Endothelial cell of umbilical vein (primary cell): Measurements from ENCODE around the gene ERCC8. TPM values are rescaled to one million over a fixed set of nuclear protein-coding genes. Genes with fewer than 3 reads are reported as not detected.

ENCODE experiments used
- BruUV-seq: library from RNA; stranded (reverse); fragments of 400-500 nt; replicated peaks from 2 replicates; lab custom pipeline; 2021; lab: Mats Ljungman, UMichigan
- CTCF ChIA-PET: fragments of 300-600, 350-600 bp; sonication (Branson Sonifier 250); formaldehyde crosslinking; loops from one replicate; lab custom pipeline; 2021; ENCODE audit warnings: antibody characterized with exemption, inconsistent platforms; lab: Charles Lee
- POLR2A ChIA-PET: fragments of 300-600, 350-600 bp; sonication (Branson Sonifier 250); formaldehyde crosslinking; loops from one replicate; lab custom pipeline; 2021; ENCODE audit warnings: antibody characterized with exemption, inconsistent platforms; lab: Charles Lee
- DNase-seq: peaks from one replicate; pipeline ENCODE4 v3.0.0-alpha.2; 2011; ENCODE audit warnings: low read depth, low spot score
- FAIRE-seq: peaks from 2 replicates; lab custom pipeline; 2011; peaks lifted over from hg19 to GRCh38; lab: Jason Lieb, UNC
- H2AFZ ChIP-seq: 2 replicates; pipeline ENCODE4 v1.6.0; 2012; ENCODE audit warnings: low read depth, low read length, control low read depth, inconsistent platforms
- H3K27ac ChIP-seq: 2 replicates; pipeline ENCODE4 v1.5.1; 2011; ENCODE audit warnings: low read depth, mild to moderate bottlenecking, control low read depth, low read length, moderate library complexity; ENCODE audit not compliant: insufficient read depth
- H3K27me3 ChIP-seq, 2 experiments: 2 replicates each; pipeline versions ENCODE4 v1.6.0 to v1.6.1; 2011; ENCODE audit warnings: low read length in 2 of 2, mixed read lengths in 1 of 2; ENCODE audit not compliant: control insufficient read depth in 2 of 2, insufficient read depth in 2 of 2
- H3K36me3 ChIP-seq, 2 experiments: 2 replicates in 1 of 2; 3 replicates in 1 of 2; pipeline ENCODE4 v1.5.1; 2011; ENCODE audit warnings: low read length in 2 of 2, mild to moderate bottlenecking in 1 of 2, moderate library complexity in 1 of 2; ENCODE audit not compliant: control insufficient read depth in 2 of 2, insufficient read depth in 2 of 2; ENCODE audit errors: extremely low read depth in 1 of 2
- H3K4me1 ChIP-seq: 3 replicates; pipeline ENCODE4 v1.5.1; 2011; ENCODE audit warnings: mild to moderate bottlenecking, low read length; ENCODE audit not compliant: control insufficient read depth, insufficient read depth; ENCODE audit errors: extremely low read depth
- H3K4me2 ChIP-seq: 2 replicates; pipeline ENCODE4 v1.6.1; 2011; ENCODE audit warnings: low read length, control low read depth, mixed read lengths; ENCODE audit not compliant: insufficient read depth
- H3K4me3 ChIP-seq, 3 experiments: fragments of 200-600 bp in 1 of 3; sonication (generic), shearing (Covaris generic) in 1 of 3; replicated peaks in 1 of 3; 2 replicates each; pipeline ENCODE4 v1.5.1; 2011 to 2016; ENCODE audit warnings: control low read depth in 3 of 3, low read length in 3 of 3, mild to moderate bottlenecking in 2 of 3, inconsistent platforms in 1 of 3, low read depth in 1 of 3, moderate library complexity in 1 of 3; ENCODE audit not compliant: insufficient read depth in 1 of 3
- H3K79me2 ChIP-seq: 2 replicates; pipeline ENCODE4 v1.6.0; 2012; ENCODE audit warnings: low read length, inconsistent platforms; ENCODE audit not compliant: control insufficient read depth, insufficient read depth
- H3K9ac ChIP-seq: replicated peaks from 2 replicates; pipeline ENCODE3; 2011; ENCODE audit warnings: low read length, control low read depth; ENCODE audit not compliant: insufficient read depth; ENCODE audit errors: extremely low read depth
- H3K9me1 ChIP-seq: replicated peaks from 3 replicates; pipeline ENCODE4 v1.6.0; 2011; ENCODE audit warnings: mild to moderate bottlenecking, low read length; ENCODE audit not compliant: control insufficient read depth, insufficient read depth; ENCODE audit errors: extremely low read depth
- H3K9me3 ChIP-seq: replicated peaks from 2 replicates; pipeline ENCODE4 v1.5.1; 2012; ENCODE audit warnings: low read length, inconsistent platforms; ENCODE audit not compliant: control insufficient read depth, insufficient read depth
- H4K20me1 ChIP-seq: replicated peaks from 2 replicates; pipeline ENCODE3; 2011; ENCODE audit warnings: mild to moderate bottlenecking, low read length; ENCODE audit not compliant: control insufficient read depth, insufficient read depth; ENCODE audit errors: extremely low read depth
- CTCF ChIP-seq, 2 donors: IDR thresholded peaks; 1 replicate in 1 of 2; 2 replicates in 1 of 2; pipeline ENCODE4 v1.5.1; 2011; ENCODE audit warnings: low read length in 2 of 2, mild to moderate bottlenecking in 2 of 2, moderate library complexity in 2 of 2, control low read depth in 1 of 2, inconsistent platforms in 1 of 2, low read depth in 1 of 2; ENCODE audit not compliant: insufficient read depth in 1 of 2; ENCODE audit errors: extremely low read depth in 1 of 2
- EZH2 ChIP-seq: IDR thresholded peaks from 2 replicates; pipeline ENCODE4 v1.6.1; 2012; ENCODE audit warnings: borderline replicate concordance, low read depth, mild to moderate bottlenecking, moderate library complexity, low read length, inconsistent platforms; ENCODE audit not compliant: severe bottlenecking
- FOS ChIP-seq: IDR thresholded peaks from 2 replicates; pipeline ENCODE4 v1.6.1; 2011; ENCODE audit warnings: mild to moderate bottlenecking, low read length, moderate library complexity, borderline replicate concordance; ENCODE audit not compliant: insufficient read depth
- GATA2 ChIP-seq: IDR thresholded peaks from 2 replicates; pipeline ENCODE4 v1.7.0; 2011; ENCODE audit warnings: low read depth, mild to moderate bottlenecking, moderate library complexity, mixed read lengths, low read length; ENCODE audit not compliant: insufficient read length, insufficient read depth
- JUN ChIP-seq: IDR thresholded peaks from 2 replicates; pipeline ENCODE4 v1.6.1; 2011; ENCODE audit warnings: borderline replicate concordance, low read depth; ENCODE audit not compliant: insufficient read length, insufficient read depth
- MAX ChIP-seq: IDR thresholded peaks from 2 replicates; pipeline ENCODE4 v1.6.1; 2011; ENCODE audit not compliant: insufficient read depth, insufficient read length
- MYC ChIP-seq: IDR thresholded peaks from one replicate; pipeline ENCODE4 v1.6.1; 2011; ENCODE audit warnings: mild to moderate bottlenecking, low read depth, low read length
- POLR2A ChIP-seq: IDR thresholded peaks from 2 replicates; pipeline ENCODE4 v1.6.1; 2012; ENCODE audit warnings: low read depth, mild to moderate bottlenecking, control low read depth, low read length
- POLR2AphosphoS5 ChIP-seq: IDR thresholded peaks from 2 replicates; pipeline ENCODE4 v1.6.1; 2012; ENCODE audit warnings: low read depth, mild to moderate bottlenecking, control low read depth, low read length, moderate library complexity; ENCODE audit not compliant: insufficient read depth
- dilution Hi-C: fragments of 300-500 bp; cut with MboI; formaldehyde crosslinking; loops from one replicate; pipeline ENCODE4 v1.15.0; 2019; ENCODE audit warnings: low sequenced_read_pairs; ENCODE audit not compliant: extremely low pct_ligation_motif_present
- intact Hi-C: fragments of 100-400 bp; cut with micrococcal nuclease; formaldehyde crosslinking; loops from one replicate; pipeline ENCODE4 v1.10.0; 2022
- polyA plus RNA-seq, 4 experiments: library from polyadenylated mRNA; depleted of rRNA in 3 of 4; stranded (reverse) in 3 of 4; unstranded in 1 of 4; fragments of >200 nt; gene quantifications; 2 replicates each; pipeline versions ENCODE4 v1.2.1 to v1.2.3, GENCODE V29; 2011 to 2012; ENCODE audit warnings: missing spikeins in 1 of 4
- total RNA-seq: library from RNA; stranded (reverse); gene quantifications from 2 replicates; pipeline ENCODE4 v1.2.3, GENCODE V29; 2021

ERCC8 gene
- total and polyA plus RNA-seq, 2 donors (not counting 3 experiments of a cell fraction or from before 2014, with no cell fraction given), result 10.4 to 11.8 TPM

GRCh38 chr5:60835554-60835953, 109.3 kb downstream of the ERCC8 start:
- Histone ChIP-seq H4K20me1 (no peaks in the 10 kb centered on the region), H3K36me3 (no peaks in the 10 kb centered on the region), H3K9ac (no peak overlapping the region), H3K4me3 (no peak overlapping the region), H3K27me3 (peaks cover 4 to 18% of the 10 kb centered on the region in 2 experiments), H3K9me1 (no peaks in the 10 kb centered on the region), H3K4me2 (no peak overlapping the region), H3K79me2 (no peaks in the 10 kb centered on the region), H3K9me3 (no peaks in the 10 kb centered on the region), H3K4me1 (no peaks in the 10 kb centered on the region), H2AFZ (no peak overlapping the region), H3K27ac (no peak overlapping the region)
- CTCF ChIA-PET, result interaction anchor here (0.7 to 0.8 kb wide), 2 partner anchors 20 to 823 kb away, joined by 3 read pairs; no protein-coding TSS in a partner anchor
- FAIRE-seq (peak; percentile 40), DNase-seq (peak; percentile 14)
- no TSS peak for BruUV-seq
- dilution Hi-C loops (no loop called here), intact Hi-C loops (no loop called here)
- POLR2A ChIA-PET, result no interaction called here
- TF ChIP-seq FOS (no peak), MYC (no peak), POLR2A (no peak), JUN (no peak), GATA2 (no peak), CTCF (IDR thresholded peaks at IDR 0.05; ENCODE audit: extremely low read depth in 1 of 2, insufficient read depth in 1 of 2, low read depth in 1 of 2, low read length in 2 of 2) (no peak), EZH2 (no peak), POLR2AphosphoS5 (no peak), MAX (no peak)
